Activated CD4-positive, alpha-beta T cell treated with anti-CD3 and anti-CD28 coated beads for 24 hours (primary cell): ENCODE measurements around the gene RABL2A.
"Not testable (repeated sequence)": the region's sequence is repeated elsewhere in the genome, so short reads cannot be mapped to it uniquely, and the experiment has no call there.

Source experiments
- DNase-seq, 2 donors: peaks; one replicate each; pipeline ENCODE4 v3.0.0-alpha.2; 2020; ENCODE audit warnings: low read depth in 2 of 2

The RABL2A gene

GRCh38 chr2:113626616-113627330 lies at the start of gene RABL2A:
Gene RABL2A, plus strand, starts transcription at chr2:113627266. Its CDS starts 1,341 bp downstream, at chr2:113628607.
- DNase-seq, result peak; percentile 74

DNA sequence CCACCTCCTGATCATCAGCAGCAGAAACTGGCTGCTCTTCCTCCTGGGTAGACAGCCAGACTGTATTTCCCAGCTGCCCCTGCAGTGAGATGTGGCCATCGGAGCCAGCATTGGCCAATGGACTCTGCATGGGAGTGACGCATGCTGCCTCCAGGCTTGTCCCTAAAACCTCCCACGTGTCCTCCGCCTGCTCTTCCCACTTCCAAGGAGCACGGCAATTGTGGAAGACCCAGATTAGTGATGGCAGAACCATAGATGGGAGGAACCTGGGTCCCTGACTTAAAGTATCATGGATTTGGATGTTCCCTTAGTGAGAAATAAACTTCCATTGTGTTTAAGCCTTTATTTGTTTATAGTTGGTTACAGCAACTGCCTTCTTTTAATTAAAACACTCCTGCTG lies 48.6 kb upstream of the RABL2A start:
- not testable (repeated sequence) for DNase-seq

- DNase-seq, result not testable (repeated sequence)
These were observed 44.6 kb upstream of the RABL2A start for GRCh38 chr2:113582473-113582872.

- peak; percentile 67 to 70 for DNase-seq
These were observed 43.4 kb upstream of the RABL2A start for GRCh38 chr2:113583521-113584225.

GRCh38 chr2:113584311-113585092 lies 42.6 kb upstream of the RABL2A start:
- DNase-seq, result not testable (repeated sequence)

GRCh38 chr2:113587201-113587600 lies 39.9 kb upstream of the RABL2A start:
- peak; percentile 40 to 44 for DNase-seq

DNA sequence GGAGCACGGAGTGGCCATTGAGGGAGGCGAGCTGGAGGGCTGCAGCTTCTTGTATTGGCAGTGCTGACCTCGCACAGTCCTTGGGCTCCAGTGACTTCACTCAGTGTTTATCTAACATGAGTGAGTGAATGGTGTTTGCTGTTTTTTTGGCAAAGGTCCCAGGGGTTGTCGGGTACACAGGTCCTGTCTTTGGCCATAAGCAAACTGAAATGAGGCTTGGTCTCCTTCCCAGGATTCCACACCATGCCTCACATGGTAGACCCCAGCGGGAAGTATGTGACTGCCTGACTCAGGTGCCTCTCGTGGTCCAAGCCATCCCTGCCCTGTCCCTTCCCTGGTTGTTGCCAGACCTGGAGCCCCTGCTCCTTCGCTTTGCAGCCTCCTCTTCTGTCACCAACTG lies 37.5 kb upstream of the RABL2A start:
- DNase-seq, result not testable (repeated sequence)

DNA sequence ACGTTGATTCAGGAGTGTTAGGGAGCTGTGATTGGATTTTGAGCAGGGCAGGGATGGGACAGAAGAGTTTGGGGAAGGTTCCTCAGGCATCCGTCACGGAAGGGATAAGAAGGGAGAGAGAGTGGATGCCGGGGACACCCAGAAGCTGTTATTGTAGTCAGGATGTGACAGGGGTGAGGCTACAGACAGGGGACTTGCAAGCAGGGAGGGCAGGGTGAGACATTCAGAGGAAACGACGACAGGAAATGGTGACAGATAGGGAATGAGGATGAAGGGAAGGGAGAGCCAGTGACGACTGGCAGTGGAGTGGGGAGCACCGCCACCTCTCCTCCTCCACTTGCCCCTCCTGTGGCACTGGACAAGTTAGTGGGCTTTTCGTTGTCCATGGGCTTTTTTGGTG lies 35.1 kb upstream of the RABL2A start:
- not testable (repeated sequence) for DNase-seq

DNA sequence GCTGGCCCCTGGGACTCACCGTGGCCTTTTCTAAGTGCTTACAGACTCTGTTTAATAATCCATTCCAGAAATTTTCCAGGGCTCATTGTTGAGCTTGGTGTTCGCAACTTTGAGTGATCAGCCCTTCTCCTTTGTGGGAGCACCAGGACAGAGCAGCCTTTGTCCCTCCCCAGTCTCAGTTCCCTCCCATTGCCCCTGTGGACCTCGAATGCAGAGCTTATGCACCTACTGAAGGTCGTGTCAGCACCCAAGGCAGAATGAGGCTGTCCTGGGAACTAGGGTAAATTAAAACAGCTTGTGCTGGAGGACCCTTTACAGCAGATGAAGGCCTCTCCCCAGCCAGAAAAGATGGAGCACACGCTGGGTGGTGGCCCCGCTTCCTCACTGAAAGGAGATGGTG lies 33.8 kb upstream of the RABL2A start:
- not testable (repeated sequence) for DNase-seq

- not testable (repeated sequence) for DNase-seq
These were observed 31.3 kb upstream of the RABL2A start for GRCh38 chr2:113595725-113596124.

DNA sequence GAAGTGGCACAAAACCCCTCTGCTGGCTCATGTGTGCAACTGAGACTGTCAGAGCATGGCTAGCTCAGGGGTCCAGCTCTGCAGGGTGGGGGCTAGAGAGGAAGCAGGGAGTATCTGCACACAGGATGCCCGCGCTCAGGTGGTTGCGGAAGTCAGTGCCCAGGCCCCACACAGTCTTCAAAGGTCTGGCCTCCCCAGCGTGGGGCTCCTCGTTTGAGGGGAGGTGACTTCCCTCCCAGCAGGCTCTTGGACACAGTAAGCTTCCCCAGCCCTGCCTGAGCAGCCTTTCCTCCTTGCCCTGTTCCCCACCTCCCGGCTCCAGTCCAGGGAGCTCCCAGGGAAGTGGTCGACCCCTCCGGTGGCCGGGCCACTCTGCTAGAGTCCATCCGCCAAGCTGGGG lies 29.9 kb upstream of the RABL2A start:
- not testable (repeated sequence) for DNase-seq

- DNase-seq, result not testable (repeated sequence)
These were observed 29.5 kb upstream of the RABL2A start for GRCh38 chr2:113597572-113597971.

DNA sequence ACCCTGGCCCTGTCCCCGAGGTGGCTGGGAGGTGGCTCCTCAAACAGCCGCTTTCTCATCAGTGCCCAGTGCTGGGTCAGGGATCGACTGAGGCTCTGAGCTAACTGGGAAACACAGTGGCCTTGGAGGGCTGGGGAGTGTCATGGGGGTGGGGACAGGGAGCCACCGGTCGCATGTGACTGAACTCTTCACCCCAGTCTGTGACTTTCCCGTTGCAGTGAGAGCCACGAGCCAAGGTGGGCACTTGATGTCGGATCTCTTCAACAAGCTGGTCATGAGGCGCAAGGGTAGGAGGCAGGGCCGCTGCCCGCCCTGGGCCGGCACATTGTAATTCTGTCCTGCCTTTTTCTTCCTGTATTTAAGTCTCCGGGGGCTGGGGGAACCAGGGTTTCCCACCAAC lies 28.9 kb upstream of the RABL2A start:
- not testable (repeated sequence) for DNase-seq

- not testable (repeated sequence) for DNase-seq
These were observed 28.3 kb upstream of the RABL2A start for GRCh38 chr2:113598738-113599137.

DNA sequence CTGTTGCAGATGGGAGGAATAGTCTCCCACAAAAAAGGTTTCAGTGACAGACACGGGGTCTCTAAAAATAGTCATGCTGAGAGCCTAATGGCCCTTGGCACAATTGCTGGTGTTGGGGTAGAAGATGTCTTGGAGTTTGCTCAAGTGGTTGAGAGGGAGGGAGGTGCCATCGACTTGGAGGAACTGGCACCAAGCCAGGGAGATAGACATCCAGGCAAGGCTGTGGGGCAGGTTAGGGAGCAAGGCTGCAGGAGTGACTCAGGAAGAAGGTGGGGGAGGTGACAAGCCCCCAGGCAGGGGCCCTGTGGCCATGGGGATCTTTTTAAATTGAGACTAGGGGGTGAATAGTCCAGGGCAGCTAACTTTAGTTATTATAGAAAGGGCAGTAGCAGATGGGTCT lies 27.9 kb upstream of the RABL2A start:
- DNase-seq, result not testable (repeated sequence)

DNA sequence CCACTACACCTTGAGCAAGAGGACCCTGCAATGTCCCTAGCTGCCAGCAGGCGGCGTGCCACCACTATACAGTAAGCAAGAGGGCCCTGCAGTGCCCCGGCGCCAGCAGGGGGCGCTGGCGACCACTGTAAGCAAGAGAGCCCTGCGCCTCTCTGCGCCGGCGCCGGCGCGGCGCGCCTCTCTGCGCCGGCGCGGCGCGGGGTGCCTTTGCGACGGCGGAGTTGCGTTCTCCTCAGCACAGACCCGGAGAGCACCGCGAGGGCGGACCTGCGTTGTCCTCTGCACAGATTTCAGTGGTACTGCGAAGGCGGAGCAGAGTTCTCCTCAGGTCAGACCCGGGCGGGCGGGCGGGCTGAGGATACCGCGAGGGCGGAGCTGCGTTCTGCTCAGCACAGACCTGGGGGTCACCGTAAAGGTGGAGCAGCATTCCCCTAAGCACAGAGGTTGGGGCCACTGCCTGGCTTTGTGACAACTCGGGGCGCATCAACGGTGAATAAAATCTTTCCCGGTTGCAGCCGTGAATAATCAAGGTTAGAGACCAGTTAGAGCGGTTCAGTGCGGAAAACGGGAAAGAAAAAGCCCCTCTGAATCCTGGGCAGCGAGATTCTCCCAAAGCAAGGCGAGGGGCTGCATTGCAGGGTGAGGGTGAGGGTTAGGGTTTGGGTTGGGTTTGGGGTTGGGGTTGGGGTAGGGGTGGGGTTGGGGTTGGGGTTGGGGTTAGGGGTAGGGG lies 24.9 kb upstream of the RABL2A start:
- DNase-seq, result peak; percentile 36 to 51

DNA sequence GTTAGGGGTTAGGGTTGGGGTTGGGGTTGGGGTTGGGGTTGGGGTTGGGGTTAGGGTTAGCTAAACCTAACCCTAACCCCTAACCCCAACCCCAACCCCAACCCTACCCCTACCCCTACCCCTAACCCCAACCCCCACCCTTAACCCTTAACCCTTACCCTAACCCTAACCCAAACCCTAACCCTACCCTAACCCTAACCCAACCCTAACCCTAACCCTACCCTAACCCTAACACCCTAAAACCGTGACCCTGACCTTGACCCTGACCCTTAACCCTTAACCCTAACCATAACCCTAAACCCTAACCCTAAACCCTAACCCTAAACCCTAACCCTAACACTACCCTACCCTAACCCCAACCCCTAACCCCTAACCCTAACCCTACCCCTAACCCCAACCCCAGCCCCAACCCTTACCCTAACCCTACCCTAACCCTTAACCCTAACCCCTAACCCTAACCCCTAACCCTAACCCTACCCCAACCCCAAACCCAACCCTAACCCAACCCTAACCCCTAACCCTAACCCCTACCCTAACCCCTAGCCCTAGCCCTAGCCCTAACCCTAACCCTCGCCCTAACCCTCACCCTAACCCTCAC lies 24.1 kb upstream of the RABL2A start:
- DNase-seq, result no peak

DNA sequence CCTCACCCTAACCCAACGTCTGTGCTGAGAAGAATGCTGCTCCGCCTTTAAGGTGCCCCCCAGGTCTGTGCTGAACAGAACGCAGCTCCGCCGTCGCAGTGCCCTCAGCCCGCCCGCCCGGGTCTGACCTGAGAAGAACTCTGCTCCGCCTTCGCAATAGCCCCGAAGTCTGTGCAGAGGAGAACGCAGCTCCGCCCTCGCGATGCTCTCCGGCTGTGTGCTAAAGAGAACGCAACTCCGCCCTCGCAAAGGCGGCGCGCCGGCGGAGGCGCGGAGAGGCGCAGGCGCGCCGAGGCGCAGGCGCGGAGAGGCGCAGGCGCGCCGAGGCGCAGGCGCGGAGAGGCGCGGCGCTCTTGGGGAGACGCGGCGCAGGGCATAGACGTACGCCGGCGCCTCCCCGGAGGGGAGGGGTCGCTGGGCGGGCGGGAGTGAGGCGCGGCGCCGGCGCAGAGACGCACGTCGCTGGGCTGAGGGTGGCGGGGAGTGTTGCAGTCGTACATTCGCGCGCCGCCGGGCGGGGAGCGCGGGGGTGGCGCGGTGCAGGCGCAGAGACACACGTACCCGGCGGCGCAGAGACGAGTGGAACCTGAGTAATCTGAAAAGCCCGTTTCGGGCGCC lies 23.5 kb upstream of the RABL2A start:
- peak; percentile 68 to 74 for DNase-seq

DNA sequence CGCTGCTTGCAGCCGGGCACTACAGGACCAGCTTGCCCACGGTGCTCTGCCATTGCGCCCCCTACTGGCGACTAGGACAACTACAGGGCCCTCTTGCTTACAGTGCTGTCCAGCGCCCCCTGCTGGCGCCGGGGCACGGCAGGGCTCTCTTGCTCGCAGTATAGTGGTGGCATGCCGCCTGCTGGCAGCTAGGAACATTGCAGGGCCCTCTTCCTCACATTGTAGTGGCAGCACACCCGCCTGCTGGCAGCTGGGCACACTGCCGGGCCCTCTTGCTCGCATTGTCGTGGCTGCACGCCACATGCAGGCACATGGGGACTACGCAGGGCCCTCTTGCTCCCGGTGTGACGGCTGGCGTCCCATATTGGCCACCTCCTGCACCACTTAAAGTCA lies 23.0 kb upstream of the RABL2A start:
- peak; percentile 86 to 91 for DNase-seq

DNA sequence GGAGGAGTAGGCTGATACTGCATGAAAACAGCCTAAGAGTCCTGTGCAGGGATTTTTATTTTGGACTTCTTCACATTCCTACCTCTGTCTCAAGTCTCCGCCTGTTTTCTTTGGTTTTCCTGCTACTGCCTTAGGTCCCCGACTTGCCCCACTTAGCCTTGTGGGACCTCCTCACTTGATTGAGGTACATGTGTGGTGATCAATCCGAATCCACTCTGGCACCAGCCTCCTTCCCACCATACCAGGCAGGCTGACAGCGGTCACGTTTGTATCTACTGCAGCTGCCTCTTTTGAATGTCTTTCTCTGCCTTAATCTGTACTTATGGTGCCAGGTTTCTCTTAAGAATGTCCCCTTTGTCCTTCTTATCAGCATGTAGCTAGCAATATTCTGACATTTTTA lies 22.4 kb upstream of the RABL2A start:
- not testable (repeated sequence) for DNase-seq

DNA sequence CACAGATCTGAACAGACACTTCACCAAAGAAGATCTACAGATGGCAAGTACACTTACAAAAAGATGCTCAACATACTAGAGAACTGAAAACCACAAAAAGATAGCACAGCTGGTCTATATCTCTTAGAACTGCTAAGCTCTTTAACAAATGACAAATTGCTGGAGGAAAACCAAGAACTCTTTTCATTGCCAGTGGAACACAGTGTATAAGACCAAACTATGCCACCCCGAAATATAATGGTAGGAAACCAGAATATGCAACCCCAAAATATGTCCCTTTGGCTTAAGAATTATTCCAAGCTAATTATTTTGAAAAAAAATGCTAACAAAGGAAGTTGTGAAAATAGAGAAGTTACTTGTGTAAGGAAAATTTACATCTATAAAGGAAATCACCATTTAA lies 21.0 kb upstream of the RABL2A start:
- not testable (repeated sequence) for DNase-seq
